H9 (cell line): ENCODE data around the gene CBX5. TPM values are rescaled to one million over a fixed set of nuclear protein-coding genes. Genes with fewer than 3 reads are reported as not detected.

Source experiments
- DNase-seq: peaks from one replicate; pipeline ENCODE4 v3.0.0-alpha.2; 2017
- H2AFZ ChIP-seq: one replicate; pipeline ENCODE4 v1.6.1; 2013; ENCODE audit warnings: mild to moderate bottlenecking, low read length, control low read depth, moderate library complexity
- H2AK5ac ChIP-seq: 2 replicates; pipeline ENCODE4 v1.6.1; 2013; ENCODE audit warnings: low read length, control low read depth, mixed read lengths; ENCODE audit not compliant: insufficient read length
- H2BK120ac ChIP-seq: one replicate; pipeline ENCODE4 v1.6.1; 2013; ENCODE audit warnings: low read depth, mild to moderate bottlenecking, low read length, control low read depth, inconsistent platforms; ENCODE audit not compliant: poor library complexity, severe bottlenecking
- H2BK12ac ChIP-seq: 2 replicates; pipeline ENCODE4 v1.6.1; 2013; ENCODE audit warnings: low read length, control low read depth, mixed read lengths, low read depth; ENCODE audit not compliant: insufficient read length
- H2BK15ac ChIP-seq: 2 replicates; pipeline ENCODE4 v1.6.1; 2013; ENCODE audit warnings: low read depth, low read length, control low read depth
- H2BK20ac ChIP-seq: one replicate; pipeline ENCODE4 v1.6.1; 2013; ENCODE audit warnings: low read depth, mild to moderate bottlenecking, low read length, control low read depth, inconsistent platforms; ENCODE audit not compliant: poor library complexity, severe bottlenecking
- H2BK5ac ChIP-seq: 2 replicates; pipeline ENCODE4 v1.6.1; 2013; ENCODE audit warnings: low read length, control low read depth, mixed read lengths; ENCODE audit not compliant: insufficient read length
- H3K14ac ChIP-seq: 2 replicates; pipeline ENCODE4 v1.6.1; 2013; ENCODE audit warnings: low read length, control low read depth; ENCODE audit not compliant: insufficient read depth
- H3K18ac ChIP-seq: 2 replicates; pipeline ENCODE4 v1.6.1; 2013; ENCODE audit warnings: low read depth, mild to moderate bottlenecking, mixed read lengths, low read length, control low read depth; ENCODE audit not compliant: insufficient read length
- H3K23ac ChIP-seq: 2 replicates; pipeline ENCODE4 v1.6.1; 2013; ENCODE audit warnings: low read length, control low read depth, mixed read lengths, low read depth; ENCODE audit not compliant: insufficient read length
- H3K23me2 ChIP-seq: 2 replicates; pipeline ENCODE4 v1.6.1; 2013; ENCODE audit warnings: low read depth, mild to moderate bottlenecking, mixed read lengths, low read length, control low read depth; ENCODE audit not compliant: insufficient read length, poor library complexity, severe bottlenecking
- H3K27ac ChIP-seq: 2 replicates; pipeline ENCODE4 v1.5.1; 2013; ENCODE audit warnings: low read length, control low read depth, mixed read lengths, low read depth; ENCODE audit not compliant: insufficient read length
- H3K27me3 ChIP-seq: 2 replicates; pipeline ENCODE4 v1.6.1; 2013; ENCODE audit warnings: low read length, control low read depth, inconsistent platforms; ENCODE audit not compliant: insufficient read depth
- H3K4ac ChIP-seq: 2 replicates; pipeline ENCODE4 v1.6.1; 2013; ENCODE audit warnings: low read depth, mild to moderate bottlenecking, control low read depth, inconsistent platforms, low read length, moderate library complexity
- H3K4me1 ChIP-seq: 2 replicates; pipeline ENCODE4 v1.6.1; 2013; ENCODE audit warnings: low read length, control low read depth, inconsistent platforms; ENCODE audit not compliant: insufficient read depth
- H3K4me2 ChIP-seq: 2 replicates; pipeline ENCODE4 v1.6.1; 2013; ENCODE audit warnings: low read length, control low read depth, mixed read lengths; ENCODE audit not compliant: insufficient read length, insufficient read depth
- H3K56ac ChIP-seq: 2 replicates; pipeline ENCODE4 v1.6.1; 2013; ENCODE audit warnings: low read depth, mild to moderate bottlenecking, mixed read lengths, low read length, control low read depth; ENCODE audit not compliant: insufficient read length
- H3K79me1 ChIP-seq: 2 replicates; pipeline ENCODE4 v1.6.1; 2013; ENCODE audit warnings: low read depth, mild to moderate bottlenecking, moderate library complexity, low read length, control low read depth, inconsistent platforms; ENCODE audit not compliant: insufficient read depth, poor library complexity, severe bottlenecking
- H3K79me2 ChIP-seq: 2 replicates; pipeline ENCODE4 v1.6.1; 2013; ENCODE audit warnings: low read length, control low read depth, inconsistent platforms; ENCODE audit not compliant: insufficient read depth
- H3K9ac ChIP-seq: 2 replicates; pipeline ENCODE4 v1.6.1; 2013; ENCODE audit warnings: low read length, control low read depth, mixed read lengths; ENCODE audit not compliant: insufficient read length; ENCODE audit errors: extremely low read depth
- H3K9me3 ChIP-seq: one replicate; pipeline ENCODE4 v1.6.1; 2013; ENCODE audit warnings: low read depth, low read length, inconsistent platforms; ENCODE audit not compliant: control insufficient read depth
- H3T11ph ChIP-seq: one replicate; pipeline ENCODE4 v1.6.1; 2013; ENCODE audit warnings: mild to moderate bottlenecking, low read length, control low read depth, inconsistent platforms
- H4K20me1 ChIP-seq: one replicate; pipeline ENCODE4 v1.6.1; 2013; ENCODE audit not compliant: control insufficient read depth, insufficient read length, insufficient read depth
- H4K5ac ChIP-seq: 2 replicates; pipeline ENCODE4 v1.6.1; 2013; ENCODE audit warnings: low read depth, mild to moderate bottlenecking, mixed read lengths, low read length, control low read depth; ENCODE audit not compliant: insufficient read length
- H4K8ac ChIP-seq: replicated peaks from 2 replicates; pipeline ENCODE4 v1.6.1; 2013; ENCODE audit warnings: low read length, control low read depth, mixed read lengths, low read depth; ENCODE audit not compliant: insufficient read length
- H4K91ac ChIP-seq: 2 replicates; pipeline ENCODE4 v1.6.1; 2013; ENCODE audit warnings: low read depth, mild to moderate bottlenecking, moderate library complexity, mixed read lengths, low read length, control low read depth; ENCODE audit not compliant: insufficient read length
- H3K27ac Mint-ChIP-seq, 3 experiments: 2 replicates in 2 of 3; 3 replicates in 1 of 3; pipeline ENCODE4 v1.8.0; 2020 to 2021; ENCODE audit warnings: mixed read lengths in 3 of 3, mild to moderate bottlenecking in 1 of 3, moderate library complexity in 1 of 3
- H3K27me3 Mint-ChIP-seq: 2 replicates; pipeline ENCODE4 v1.8.0; 2021; ENCODE audit warnings: low read depth, mild to moderate bottlenecking, moderate library complexity, mixed read lengths
- H3K36me3 Mint-ChIP-seq, 3 experiments: 2 replicates in 2 of 3; 3 replicates in 1 of 3; pipeline ENCODE4 v1.8.0; 2020 to 2021; ENCODE audit warnings: low read depth in 3 of 3, mixed read lengths in 3 of 3; ENCODE audit not compliant: insufficient read depth in 1 of 3
- H3K4me1 Mint-ChIP-seq, 2 experiments: 2 replicates each; pipeline ENCODE4 v1.8.0; 2020; ENCODE audit warnings: mixed read lengths in 2 of 2
- H3K4me3 Mint-ChIP-seq, 2 experiments: 2 replicates in 1 of 2; 3 replicates in 1 of 2; pipeline ENCODE4 v1.8.0; 2020 to 2021; ENCODE audit warnings: mild to moderate bottlenecking in 2 of 2, mixed read lengths in 2 of 2, moderate library complexity in 1 of 2
- H3K9me3 Mint-ChIP-seq, 2 experiments: 2 replicates in 1 of 2; 3 replicates in 1 of 2; pipeline ENCODE4 v1.8.0; 2020; ENCODE audit warnings: mild to moderate bottlenecking in 2 of 2, mixed read lengths in 2 of 2, moderate library complexity in 1 of 2
- WGBS: extraction: QIAGEN DNeasy Blood & Tissue Kit; methylation state at CpG from one replicate; pipeline ENCODE4 v1.1.7; 2013; ENCODE audit warnings: missing lambda C conversion rate, low lambda C conversion rate, mixed read lengths; ENCODE audit not compliant: insufficient read length; ENCODE audit errors: extremely low coverage; 5-methylcytosine and 5-hydroxymethylcytosine counted together
- total RNA-seq: library from RNA; stranded (reverse); gene quantifications from 2 replicates; pipeline ENCODE4 v1.2.1, GENCODE V29; 2021
- TF ChIP-seq, protein P1 (sequence below): fragments of 200-600 bp; sonication (generic); conservative IDR thresholded peaks from 3 replicates; pipeline ENCODE4 v1.8.0; 2021; ENCODE audit warnings: antibody characterized with exemption, mild to moderate bottlenecking

The CBX5 gene
- total RNA-seq, 1 experiment from 2014 or later, result 206 TPM

DNA sequence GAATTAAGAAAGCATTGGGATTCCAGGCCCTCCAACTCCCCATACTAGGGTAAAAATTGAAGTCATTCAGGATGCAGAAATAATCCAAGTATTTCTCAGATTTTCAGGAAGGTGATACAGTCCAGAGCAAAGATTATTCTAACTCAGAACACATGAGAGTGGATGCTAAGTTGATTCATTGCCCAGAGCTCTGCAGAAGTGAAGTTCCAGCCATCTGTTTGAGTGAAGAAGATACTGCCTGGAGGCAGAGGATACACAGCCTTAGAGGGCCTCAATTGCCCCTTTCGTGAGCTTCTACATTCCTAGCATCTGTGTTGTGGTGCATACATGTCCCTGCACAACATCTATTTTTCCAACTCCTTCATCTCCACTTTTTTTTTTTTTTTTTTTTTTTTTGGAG lies 54.3 kb downstream of the CBX5 start:
- H3K4me3 Mint-ChIP-seq, result no peak overlapping the region
- no peak overlapping the region for H2BK12ac ChIP-seq
- H4K5ac ChIP-seq, result no peak overlapping the region

More for the DNA sequence above, 54.3 kb downstream of the CBX5 start:
- no peaks in the 10 kb centered on the region for H4K20me1 ChIP-seq
- H3K79me2 ChIP-seq, result no peaks in the 10 kb centered on the region
- no peak overlapping the region for H3T11ph ChIP-seq
- no peak overlapping the region for H2BK120ac ChIP-seq
- H3K9ac ChIP-seq, result no peak overlapping the region
- H2AK5ac ChIP-seq, result no peak overlapping the region
- no peak overlapping the region for H3K56ac ChIP-seq
- H3K9me3 ChIP-seq, result no peaks in the 10 kb centered on the region
- no peak overlapping the region for H3K14ac ChIP-seq
- WGBS, result no CpG with 5 or more reads among the region's 1 CpG
- no peaks in the 10 kb centered on the region for H3K27me3 Mint-ChIP-seq
- no peaks in the 10 kb centered on the region; the same call in 1 of the 2 replicates for H3K4me1 ChIP-seq
- TF ChIP-seq, protein P1, sequence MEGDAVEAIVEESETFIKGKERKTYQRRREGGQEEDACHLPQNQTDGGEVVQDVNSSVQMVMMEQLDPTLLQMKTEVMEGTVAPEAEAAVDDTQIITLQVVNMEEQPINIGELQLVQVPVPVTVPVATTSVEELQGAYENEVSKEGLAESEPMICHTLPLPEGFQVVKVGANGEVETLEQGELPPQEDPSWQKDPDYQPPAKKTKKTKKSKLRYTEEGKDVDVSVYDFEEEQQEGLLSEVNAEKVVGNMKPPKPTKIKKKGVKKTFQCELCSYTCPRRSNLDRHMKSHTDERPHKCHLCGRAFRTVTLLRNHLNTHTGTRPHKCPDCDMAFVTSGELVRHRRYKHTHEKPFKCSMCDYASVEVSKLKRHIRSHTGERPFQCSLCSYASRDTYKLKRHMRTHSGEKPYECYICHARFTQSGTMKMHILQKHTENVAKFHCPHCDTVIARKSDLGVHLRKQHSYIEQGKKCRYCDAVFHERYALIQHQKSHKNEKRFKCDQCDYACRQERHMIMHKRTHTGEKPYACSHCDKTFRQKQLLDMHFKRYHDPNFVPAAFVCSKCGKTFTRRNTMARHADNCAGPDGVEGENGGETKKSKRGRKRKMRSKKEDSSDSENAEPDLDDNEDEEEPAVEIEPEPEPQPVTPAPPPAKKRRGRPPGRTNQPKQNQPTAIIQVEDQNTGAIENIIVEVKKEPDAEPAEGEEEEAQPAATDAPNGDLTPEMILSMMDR, result no peak
- peaks cover 11 to 18% of the 10 kb centered on the region in 2 experiments for H3K4me1 Mint-ChIP-seq
- H4K91ac ChIP-seq, result no peak overlapping the region
- H3K36me3 Mint-ChIP-seq, result peaks cover 0 to 2% (median 0%) of the 10 kb centered on the region in 3 experiments; a peak in 3 of 7 replicates
- H3K23me2 ChIP-seq, result no peaks in the 10 kb centered on the region
- no peaks in the 10 kb centered on the region for H3K27me3 ChIP-seq
- H3K79me1 ChIP-seq, result no peaks in the 10 kb centered on the region
- H2BK15ac ChIP-seq, result no peak overlapping the region
- H3K18ac ChIP-seq, result no peak overlapping the region
- no peaks in the 10 kb centered on the region for H3K9me3 Mint-ChIP-seq
- no peak for DNase-seq
- no peak overlapping the region for H3K4me2 ChIP-seq
- H2BK20ac ChIP-seq, result no peak overlapping the region
- H3K27ac ChIP-seq, result no peak overlapping the region
- no peak overlapping the region for H2BK5ac ChIP-seq
- no peak overlapping the region for H3K23ac ChIP-seq
- no peak overlapping the region for H2AFZ ChIP-seq
- no peak overlapping the region for H4K8ac ChIP-seq
- no peak overlapping the region for H3K4ac ChIP-seq
- no peak overlapping the region for H3K27ac Mint-ChIP-seq
